PFSK-1 (cell line): ENCODE results near the gene RASAL2.

Experiments
- FOXP2 ChIP-seq: optimal IDR thresholded peaks from 2 replicates; pipeline ENCODE3; 2011; ENCODE audit warnings: borderline replicate concordance, control low read depth, inconsistent platforms; ENCODE audit not compliant: insufficient read depth; ENCODE audit errors: extremely low read length, extremely low read depth
- POLR2AphosphoS5 ChIP-seq: IDR thresholded peaks from 2 replicates; pipeline ENCODE4 v1.6.1; 2012; ENCODE audit warnings: low read depth, mild to moderate bottlenecking, control low read depth, low read length, moderate library complexity
- REST ChIP-seq, 2 experiments: IDR thresholded peaks; 2 replicates each; pipeline versions ENCODE4 v1.6.1 to v1.8.0; 2011 to 2012; ENCODE audit warnings: low read depth in 2 of 2, low read length in 2 of 2, control low read depth in 1 of 2, inconsistent platforms in 1 of 2, mild to moderate bottlenecking in 1 of 2, moderate library complexity in 1 of 2; ENCODE audit not compliant: insufficient read depth in 1 of 2
- SIN3A ChIP-seq: IDR thresholded peaks from 2 replicates; pipeline ENCODE4 v1.6.1; 2012; ENCODE audit warnings: mild to moderate bottlenecking, low read length, moderate library complexity, borderline replicate concordance; ENCODE audit not compliant: insufficient read depth
- TAF1 ChIP-seq: IDR thresholded peaks from 2 replicates; pipeline ENCODE4 v1.6.1; 2012; ENCODE audit warnings: low read length, control low read depth, borderline replicate concordance; ENCODE audit not compliant: insufficient read depth

RASAL2 gene

GRCh38 chr1:178143730-178144690 lies 50.1 kb downstream of the RASAL2 start:
- TF ChIP-seq SIN3A (no peak), REST (IDR thresholded peaks at IDR 0.05; ENCODE audit: insufficient read depth in 1 of 2, low read depth in 2 of 2, low read length in 2 of 2) (no peak), TAF1 (no peak), POLR2AphosphoS5 (no peak), FOXP2 (no peak)

- TF ChIP-seq SIN3A (no peak), POLR2AphosphoS5 (no peak), TAF1 (no peak), REST (IDR thresholded peaks at IDR 0.05; ENCODE audit: insufficient read depth in 1 of 2, low read depth in 2 of 2, low read length in 2 of 2) (no peak), FOXP2 (no peak)
Measured at GRCh38 chr1:178145605-178146004, 51.7 kb downstream of the RASAL2 start.

- TF ChIP-seq TAF1 (no peak), POLR2AphosphoS5 (no peak), REST (IDR thresholded peaks at IDR 0.05; ENCODE audit: insufficient read depth in 1 of 2, low read depth in 2 of 2, low read length in 2 of 2) (no peak), SIN3A (no peak), FOXP2 (no peak)
Measured at GRCh38 chr1:178146436-178146835, 52.5 kb downstream of the RASAL2 start.

GRCh38 chr1:178150610-178151009 lies 56.7 kb downstream of the RASAL2 start:
- TF ChIP-seq TAF1: no peak
- no peak for TF ChIP-seq REST (IDR thresholded peaks at IDR 0.05; ENCODE audit: insufficient read depth in 1 of 2, low read depth in 2 of 2, low read length in 2 of 2)
- TF ChIP-seq POLR2AphosphoS5: no peak
- TF ChIP-seq FOXP2: no peak
- TF ChIP-seq SIN3A: no peak
